ENCODE measurements around the gene OCIAD1. TPM values are rescaled to one million over a fixed set of nuclear protein-coding genes. Genes with fewer than 3 reads are reported as not detected.
"Not testable (repeated sequence)": the region's sequence is repeated elsewhere in the genome, so short reads cannot be mapped to it uniquely, and the experiment has no call there.

The OCIAD1 gene
- total and polyA plus RNA-seq, 2 donors (not counting 1 experiment from before 2014, with no cell fraction given) = 82.3 to 119 TPM

- H3K9ac ChIP-seq (ENCODE audit: low read length) = no peak overlapping the region
- 100% methylated on average over 3 of the region's 9 CpGs for WGBS (ENCODE audit: insufficient coverage)
- no peak overlapping the region for H3K4me3 Mint-ChIP-seq
- peaks cover 1% of the 10 kb centered on the region for H3K4me1 Mint-ChIP-seq
- intact Hi-C loops (cut with micrococcal nuclease) = no loop called here
- no peak overlapping the region for H3K27ac Mint-ChIP-seq
- ATAC-seq (ENCODE audit: low read depth) (no peak), DNase-seq (no peak)
- TF ChIP-seq EZH2 (IDR thresholded peaks at IDR 0.05; ENCODE audit: borderline replicate concordance, insufficient read depth, low read depth, low read length, poor library complexity, severe bottlenecking) (no peak), CTCF (IDR thresholded peaks at IDR 0.05) (no peak)
- no peak overlapping the region for H3K27ac ChIP-seq (ENCODE audit: low read length in 2 of 2)
- no peaks in the 10 kb centered on the region for H3K4me1 ChIP-seq (ENCODE audit: control insufficient read depth in 2 of 2, insufficient read depth in 2 of 2, low read length in 2 of 2)
- peaks cover 10 to 68% of the 10 kb centered on the region in 2 experiments for H3K36me3 ChIP-seq (replicated peaks in 1 of 2; ENCODE audit: control extremely low read depth in 1 of 2, control insufficient read depth in 1 of 2, extremely low read depth in 1 of 2, insufficient read depth in 2 of 2, low read length in 1 of 2)
- H4K20me1 ChIP-seq (ENCODE audit: control insufficient read depth, insufficient read depth, low read length, poor library complexity, severe bottlenecking) = peaks cover 15% of the 10 kb centered on the region
- no peaks in the 10 kb centered on the region for H3K27me3 Mint-ChIP-seq
- no peak overlapping the region for H2AFZ ChIP-seq (ENCODE audit: insufficient read depth, low read depth, low read length, poor library complexity, severe bottlenecking)
- no peaks in the 10 kb centered on the region for H3K9me3 ChIP-seq (ENCODE audit: control extremely low read depth in 1 of 3, control insufficient read depth in 2 of 3, insufficient read depth in 1 of 3, low read length in 2 of 3)
- peaks cover 52% of the 10 kb centered on the region for H3K79me2 ChIP-seq (ENCODE audit: control insufficient read depth, insufficient read depth, low read length)
- no peak overlapping the region for H3K4me2 ChIP-seq (replicated peaks; ENCODE audit: low read depth, low read length, poor library complexity, severe bottlenecking)
- H3K4me3 ChIP-seq (ENCODE audit: control extremely low read depth in 1 of 5, extremely low read depth in 1 of 5, insufficient read depth in 1 of 5, low read depth in 2 of 5, low read length in 4 of 5) = no peak overlapping the region
- no peaks in the 10 kb centered on the region for H3K27me3 ChIP-seq (replicated peaks in 1 of 4; ENCODE audit: control extremely low read depth in 1 of 4, control insufficient read depth in 3 of 4, insufficient read depth in 4 of 4, low read length in 3 of 4)
- ChIA-PET CTCF (no interaction called here), POLR2A (no interaction called here)
- no peaks in the 10 kb centered on the region for H3K9me3 Mint-ChIP-seq (ENCODE audit: insufficient read depth)
These were observed 10.3 kb downstream of the OCIAD1 start for GRCh38 chr4:48841045-48841827.

GRCh38 chr4:48844843-48845242 is 14.0 kb downstream of the OCIAD1 start:
- H3K4me2 ChIP-seq (replicated peaks; ENCODE audit: low read depth, low read length, poor library complexity, severe bottlenecking) = no peak overlapping the region
- H3K9ac ChIP-seq (ENCODE audit: low read length) = no peak overlapping the region
- CTCF ChIA-PET = no interaction called here
- intact Hi-C loops (cut with micrococcal nuclease) = no loop called here
- H3K4me1 ChIP-seq (ENCODE audit: control insufficient read depth in 2 of 2, insufficient read depth in 2 of 2, low read length in 2 of 2) = no peaks in the 10 kb centered on the region
- no peak overlapping the region for H3K4me3 ChIP-seq (ENCODE audit: control extremely low read depth in 1 of 5, extremely low read depth in 1 of 5, insufficient read depth in 1 of 5, low read depth in 2 of 5, low read length in 4 of 5)
- Mint-ChIP-seq H3K4me1 (no peaks in the 10 kb centered on the region), H3K27ac (no peak overlapping the region), H3K27me3 (no peaks in the 10 kb centered on the region), H3K9me3 (ENCODE audit: insufficient read depth) (peaks cover 5% of the 10 kb centered on the region), H3K4me3 (no peak overlapping the region)
- H3K79me2 ChIP-seq (ENCODE audit: control insufficient read depth, insufficient read depth, low read length) = peaks cover 22% of the 10 kb centered on the region
- no peak for TF ChIP-seq EZH2 (IDR thresholded peaks at IDR 0.05; ENCODE audit: borderline replicate concordance, insufficient read depth, low read depth, low read length, poor library complexity, severe bottlenecking)
- TF ChIP-seq CTCF (IDR thresholded peaks at IDR 0.05) = no peak
- no peaks in the 10 kb centered on the region for H3K9me3 ChIP-seq (ENCODE audit: control extremely low read depth in 1 of 3, control insufficient read depth in 2 of 3, insufficient read depth in 1 of 3, low read length in 2 of 3)
- H4K20me1 ChIP-seq (ENCODE audit: control insufficient read depth, insufficient read depth, low read length, poor library complexity, severe bottlenecking) = peaks cover 9% of the 10 kb centered on the region
- ATAC-seq (ENCODE audit: low read depth) (no peak), DNase-seq (no peak)
- no peak overlapping the region for H3K27ac ChIP-seq (ENCODE audit: low read length in 2 of 2)
- POLR2A ChIA-PET = no interaction called here
- WGBS (ENCODE audit: insufficient coverage) = no CpG with 5 or more reads among the region's 2 CpGs
- no peaks in the 10 kb centered on the region for H3K27me3 ChIP-seq (replicated peaks in 1 of 4; ENCODE audit: control extremely low read depth in 1 of 4, control insufficient read depth in 3 of 4, insufficient read depth in 4 of 4, low read length in 3 of 4)
- peaks cover 6 to 59% of the 10 kb centered on the region in 2 experiments for H3K36me3 ChIP-seq (replicated peaks in 1 of 2; ENCODE audit: control extremely low read depth in 1 of 2, control insufficient read depth in 1 of 2, extremely low read depth in 1 of 2, insufficient read depth in 2 of 2, low read length in 1 of 2)
- no peak overlapping the region for H2AFZ ChIP-seq (ENCODE audit: insufficient read depth, low read depth, low read length, poor library complexity, severe bottlenecking)

- CTCF ChIA-PET; H3K27me3 ChIP-seq (replicated peaks in 1 of 4; ENCODE audit: control extremely low read depth in 1 of 4, control insufficient read depth in 3 of 4, insufficient read depth in 4 of 4, low read length in 3 of 4); H3K27ac ChIP-seq (ENCODE audit: low read length in 2 of 2); H3K4me3 ChIP-seq (ENCODE audit: control extremely low read depth in 1 of 5, extremely low read depth in 1 of 5, insufficient read depth in 1 of 5, low read depth in 2 of 5, low read length in 4 of 5); H4K20me1 ChIP-seq (ENCODE audit: control insufficient read depth, insufficient read depth, low read length, poor library complexity, severe bottlenecking); H3K79me2 ChIP-seq (ENCODE audit: control insufficient read depth, insufficient read depth, low read length); H3K4me3 Mint-ChIP-seq; H3K27ac Mint-ChIP-seq; H3K4me2 ChIP-seq (replicated peaks; ENCODE audit: low read depth, low read length, poor library complexity, severe bottlenecking); intact Hi-C loops (cut with micrococcal nuclease); H2AFZ ChIP-seq (ENCODE audit: insufficient read depth, low read depth, low read length, poor library complexity, severe bottlenecking); ATAC-seq (ENCODE audit: low read depth); H3K9me3 Mint-ChIP-seq (ENCODE audit: insufficient read depth); POLR2A ChIA-PET; H3K4me1 Mint-ChIP-seq; H3K27me3 Mint-ChIP-seq; H3K4me1 ChIP-seq (ENCODE audit: control insufficient read depth in 2 of 2, insufficient read depth in 2 of 2, low read length in 2 of 2); DNase-seq; H3K9ac ChIP-seq (ENCODE audit: low read length); H3K9me3 ChIP-seq (ENCODE audit: control extremely low read depth in 1 of 3, control insufficient read depth in 2 of 3, insufficient read depth in 1 of 3, low read length in 2 of 3): not testable (repeated sequence)
- H3K36me3 ChIP-seq (replicated peaks in 1 of 2; ENCODE audit: control extremely low read depth in 1 of 2, control insufficient read depth in 1 of 2, extremely low read depth in 1 of 2, insufficient read depth in 2 of 2, low read length in 1 of 2) = peaks cover 7 to 48% of the 10 kb centered on the region in 2 experiments
- no CpG with 5 or more reads among the region's 6 CpGs for WGBS (ENCODE audit: insufficient coverage)
These were observed 17.9 kb downstream of the OCIAD1 start for GRCh38 chr4:48848799-48849198.

Data from B cell (primary cell).